Measurements from ENCODE around the gene FAM107B.
"Not testable (repeated sequence)": the region's sequence is repeated elsewhere in the genome, so short reads cannot be mapped to it uniquely, and the experiment has no call there.

Gene FAM107B

DNA sequence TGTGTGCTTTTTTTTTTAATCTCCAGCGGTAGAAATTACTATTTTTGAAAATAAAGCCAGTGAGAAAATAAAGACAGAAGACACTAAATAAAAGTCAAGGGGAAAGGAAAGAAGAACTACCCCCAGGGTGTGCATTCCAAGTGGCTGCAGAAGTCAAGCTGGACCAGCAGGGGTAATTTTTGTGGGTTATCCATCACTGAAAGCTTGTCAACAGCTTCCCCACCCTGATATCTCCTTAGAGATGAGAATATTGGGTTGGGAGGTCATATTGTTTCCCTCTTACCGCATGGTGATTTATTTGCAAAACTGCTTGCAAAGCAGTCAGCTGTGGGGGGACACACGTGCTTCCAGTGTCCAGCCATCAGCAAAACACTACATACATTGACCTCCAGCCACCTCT is 46.4 kb downstream of the FAM107B start:
- no peak for DNase-seq

DNA sequence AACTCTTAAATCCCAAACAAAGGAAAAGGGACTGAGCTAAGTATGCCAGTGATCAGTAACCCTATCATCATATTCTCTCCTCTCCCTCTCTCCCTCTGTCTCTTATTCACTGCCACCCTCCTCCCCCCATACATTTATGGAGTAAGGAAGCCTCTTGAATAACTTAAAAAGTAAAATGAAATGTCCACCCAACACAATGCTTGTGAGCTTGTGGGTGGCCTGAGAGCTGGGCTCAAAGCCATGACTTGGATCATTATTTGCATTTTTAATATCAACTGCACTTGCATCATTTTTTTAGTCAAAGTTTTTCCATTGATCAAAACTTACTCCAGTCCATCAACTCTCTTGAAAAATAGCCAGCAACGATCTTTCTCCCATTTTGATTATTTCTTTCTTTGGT is 46.8 kb downstream of the FAM107B start:
- no peak for DNase-seq

DNA sequence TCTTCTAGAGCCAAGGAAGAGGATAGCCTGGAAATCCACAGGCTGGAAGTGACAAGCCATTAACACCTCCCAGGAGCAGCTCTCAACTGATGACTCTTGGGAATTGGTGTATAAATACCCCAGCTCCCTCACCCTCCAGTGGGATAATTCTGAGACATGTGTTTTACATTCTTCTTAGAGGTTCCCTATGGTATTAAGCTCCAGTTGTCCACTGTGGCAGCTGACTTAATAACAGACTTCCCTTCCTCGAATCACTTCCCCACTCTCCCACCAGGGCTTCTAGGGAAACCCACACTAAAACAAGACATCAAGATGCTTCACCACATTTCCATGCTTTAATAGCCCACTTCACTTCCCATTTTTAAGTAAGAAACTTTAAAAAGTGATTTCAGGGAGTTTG is 47.2 kb downstream of the FAM107B start:
- no peak for DNase-seq

DNA sequence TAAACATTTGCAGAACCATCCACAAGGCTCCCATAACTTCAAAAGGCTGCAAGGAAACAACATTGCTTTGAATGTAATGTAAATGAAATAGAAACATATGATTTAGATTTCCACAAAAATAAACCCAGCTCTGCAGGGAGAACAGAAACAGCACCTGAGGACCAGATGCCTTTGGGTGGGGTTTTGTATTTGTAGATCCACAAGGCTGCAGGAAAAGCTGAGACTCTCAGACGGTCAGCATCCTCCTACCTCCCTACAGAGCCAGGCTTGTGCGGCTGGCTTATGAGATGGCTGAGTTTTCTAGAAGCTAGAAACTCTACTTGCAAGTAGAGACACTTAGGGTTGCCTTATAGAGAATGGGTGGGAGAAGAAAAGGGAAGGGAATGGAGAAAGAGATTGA is 49.8 kb downstream of the FAM107B start:
- no peak for DNase-seq

DNA sequence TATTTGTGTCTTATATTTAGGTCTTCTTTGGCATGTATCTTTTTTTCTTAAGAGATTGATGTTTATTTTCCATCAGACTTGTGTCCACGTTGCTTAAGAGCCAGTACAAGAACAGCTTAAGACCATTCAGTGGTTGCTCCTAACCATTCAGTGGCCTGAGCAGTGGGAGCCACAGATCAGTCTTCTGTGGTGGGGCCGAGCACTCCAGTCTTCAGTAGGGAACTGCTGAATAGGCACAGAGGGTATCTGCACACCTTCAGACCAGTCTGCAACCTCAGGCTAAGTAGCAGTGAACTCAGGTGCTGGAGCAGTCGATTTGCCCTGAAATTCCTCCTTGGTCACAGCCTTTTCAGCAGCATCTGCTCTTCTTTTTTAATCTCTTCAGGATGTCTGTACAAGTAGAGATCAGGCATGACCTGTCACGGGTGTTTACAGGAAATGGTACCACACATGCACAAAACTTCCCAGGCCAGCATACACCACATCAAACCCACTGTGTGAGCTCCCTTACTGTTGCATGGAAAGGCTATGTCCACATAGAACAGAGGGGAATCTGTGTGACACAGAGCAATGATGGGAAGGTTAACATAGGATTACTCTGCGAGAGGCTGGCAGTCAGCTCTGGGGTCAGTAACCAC is 51.5 kb downstream of the FAM107B start:
- DNase-seq = no peak

DNA sequence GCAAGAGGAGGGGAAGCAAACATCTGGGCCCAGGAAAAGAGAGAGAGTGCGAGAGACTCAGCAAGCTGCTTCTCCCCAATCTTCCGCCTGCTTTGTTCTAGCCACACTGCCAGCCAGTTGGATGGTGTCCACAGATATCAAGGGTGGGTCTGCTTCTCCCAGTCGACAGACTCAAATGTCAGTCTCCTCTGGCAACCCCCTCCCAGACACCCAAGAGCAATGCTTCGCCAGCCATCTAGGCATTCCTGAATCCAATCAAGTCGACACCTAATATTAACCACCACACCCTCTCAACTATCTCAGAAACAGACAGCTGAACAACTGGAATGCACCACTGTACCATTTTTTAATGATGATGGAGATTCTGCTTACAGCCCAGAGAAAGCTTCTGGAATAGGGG is 57.1 kb downstream of the FAM107B start:
- DNase-seq = no peak

DNA sequence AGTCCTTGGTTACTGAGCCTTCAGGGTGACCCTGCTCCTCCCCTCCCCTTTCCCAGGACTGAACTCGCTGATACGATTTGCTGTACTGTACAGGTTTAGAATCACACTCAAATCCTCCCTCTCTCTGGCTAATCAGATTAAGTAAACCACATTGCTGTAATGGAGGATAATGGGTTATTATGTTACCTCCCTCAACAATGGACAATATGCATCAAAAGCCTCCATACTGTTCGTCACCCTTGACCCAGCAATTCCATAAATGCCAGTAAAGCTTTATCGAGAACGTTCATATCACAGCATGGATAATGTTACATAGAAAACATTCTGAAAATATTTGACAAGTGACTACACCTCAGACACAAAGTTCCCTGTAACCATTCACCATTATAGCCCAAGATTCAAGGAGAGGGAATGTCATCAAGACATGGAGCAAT is 61.7 kb downstream of the FAM107B start:
- no peak for DNase-seq

DNA sequence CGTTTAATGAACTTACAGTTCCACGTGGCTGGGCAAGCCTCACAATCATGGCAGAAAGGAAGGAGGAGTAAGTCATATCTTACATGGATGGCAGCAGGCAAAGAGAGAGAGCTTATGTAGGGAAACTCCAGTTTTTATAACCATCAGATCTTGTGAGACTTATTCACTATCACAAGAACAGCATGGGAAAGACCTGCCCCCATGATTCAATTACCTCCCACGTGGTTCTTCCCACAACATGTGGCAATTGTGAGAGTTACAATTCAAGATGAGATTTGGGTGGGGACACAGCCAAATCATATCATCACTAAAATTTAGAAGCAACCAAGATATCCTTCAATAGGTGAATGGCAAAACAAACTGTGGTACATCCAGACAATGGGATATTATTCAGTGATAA is 65.4 kb downstream of the FAM107B start:
- not testable (repeated sequence) for DNase-seq

DNA sequence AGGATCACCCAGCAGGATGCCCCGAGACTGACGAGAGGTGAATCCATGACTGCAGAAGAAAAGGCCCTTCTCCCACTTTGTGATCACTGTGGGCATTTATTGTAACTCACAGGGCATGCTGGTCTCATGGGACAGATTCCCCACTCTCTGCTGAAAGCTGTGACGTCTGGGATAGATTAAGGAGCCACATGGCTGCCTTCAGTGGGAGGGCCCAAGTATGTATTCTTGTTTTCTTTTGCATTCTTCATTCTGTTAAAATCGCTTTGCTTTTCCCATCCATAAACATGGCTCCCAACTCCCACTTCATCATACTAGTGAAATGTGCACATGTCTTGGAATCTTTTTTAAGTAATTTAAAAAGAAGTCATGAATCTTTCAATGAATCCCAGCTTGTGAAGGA is 67.2 kb downstream of the FAM107B start:
- no peak for DNase-seq

DNA sequence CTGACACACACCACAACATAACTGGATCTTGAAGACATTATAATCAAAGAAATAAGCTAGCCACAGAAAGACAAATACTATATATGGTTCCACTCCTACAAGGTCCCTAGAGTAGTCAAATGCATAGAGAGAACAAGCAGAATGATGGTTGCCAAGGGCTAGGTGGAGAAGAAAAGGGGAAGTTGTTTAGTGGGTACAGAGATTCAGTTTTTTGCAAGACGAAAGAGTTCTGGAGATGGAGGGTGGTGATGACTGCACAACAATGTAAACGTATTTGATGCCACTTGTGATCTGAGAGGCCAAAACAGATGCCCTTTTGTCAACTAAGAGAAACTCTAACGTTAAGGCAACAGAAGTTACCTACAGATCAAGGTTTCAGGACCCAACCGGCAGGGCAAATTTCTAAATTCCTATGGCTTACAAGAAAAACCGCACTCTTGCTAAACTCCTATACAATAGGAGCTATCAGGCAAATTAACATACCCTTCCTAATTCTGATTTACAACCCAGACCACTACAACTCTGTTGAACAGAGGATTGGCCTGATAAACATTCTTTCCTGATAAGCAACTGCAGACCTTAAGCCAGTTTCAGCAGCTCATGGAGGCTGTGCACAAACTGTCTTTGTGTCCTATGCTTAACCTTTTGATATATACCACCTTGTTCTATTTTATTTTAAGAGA is 69.0 kb downstream of the FAM107B start:
- no peak for DNase-seq

DNA sequence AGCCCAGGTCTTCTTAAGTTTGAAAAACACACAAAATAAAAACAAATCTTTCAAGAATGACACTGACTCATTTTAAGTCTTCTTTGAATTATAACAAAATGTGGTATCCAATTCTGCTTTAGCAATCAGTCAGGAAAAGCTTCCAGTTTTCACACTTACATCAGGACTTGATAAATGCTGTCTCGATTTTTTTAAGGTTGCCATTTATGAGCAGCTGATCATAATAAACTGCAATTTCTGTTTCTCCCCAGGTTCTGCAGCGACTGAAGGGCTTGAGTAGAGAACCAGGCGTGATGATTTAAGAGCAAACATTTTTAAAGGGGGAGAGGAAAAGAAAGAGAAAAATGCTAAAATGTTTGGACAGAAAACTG is 71.1 kb downstream of the FAM107B start:
- DNase-seq = no peak

DNA sequence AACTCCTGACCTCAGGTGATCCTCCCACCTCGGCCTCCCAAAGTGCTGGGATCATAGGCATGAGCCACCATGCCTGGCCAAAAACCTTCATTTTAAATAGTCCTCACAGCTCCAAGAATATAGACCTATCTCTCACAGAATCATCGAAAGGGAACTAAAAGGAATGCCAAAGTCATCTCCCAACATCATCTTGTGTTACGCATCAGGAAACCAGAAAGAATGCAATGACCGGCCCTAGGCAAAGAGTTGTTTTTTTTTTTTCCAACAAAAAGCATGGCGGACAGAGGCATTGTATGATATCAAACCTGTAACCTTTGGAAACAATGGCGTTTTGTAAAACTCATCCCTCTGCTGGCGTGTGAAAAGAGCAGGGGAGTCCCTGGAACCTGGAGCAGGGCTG is 73.2 kb downstream of the FAM107B start:
- DNase-seq = no peak

DNA sequence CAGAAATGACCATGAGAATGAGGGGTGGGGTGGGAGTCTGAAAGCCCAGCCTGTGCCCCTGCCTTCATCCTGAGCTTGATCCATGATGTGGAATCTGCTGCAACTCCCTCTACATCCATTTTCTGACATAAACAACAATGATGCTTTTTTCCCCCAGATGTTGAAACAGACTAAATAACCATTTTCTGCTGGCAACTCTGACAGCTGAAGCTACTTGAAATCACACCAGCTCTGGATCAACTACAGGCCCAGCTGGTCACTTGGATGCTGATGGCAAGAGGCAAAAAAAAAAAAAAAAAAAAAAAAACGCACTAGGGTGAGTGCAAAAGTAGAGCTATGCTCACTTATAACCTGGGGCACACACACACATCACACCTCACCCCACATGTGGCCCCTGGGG is 74.2 kb downstream of the FAM107B start:
- no peak for DNase-seq

DNA sequence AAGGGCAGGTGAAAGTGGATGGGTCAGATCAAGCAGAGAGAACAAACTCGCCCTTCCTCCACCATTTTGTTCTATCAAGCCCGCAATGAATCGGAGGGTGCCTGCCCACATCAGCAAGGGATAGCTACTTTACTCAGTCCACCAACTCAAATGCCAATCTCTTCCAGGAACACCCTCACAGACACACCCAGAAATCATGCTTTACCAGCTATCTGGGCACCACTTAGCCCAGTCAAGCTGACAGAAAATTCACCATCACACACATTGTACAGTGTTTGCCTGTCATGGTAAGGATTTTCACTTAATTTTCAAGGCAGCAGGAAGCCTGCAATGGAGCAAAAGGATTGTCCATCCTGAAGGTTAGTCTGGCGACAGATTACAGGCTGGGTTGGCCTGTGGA is 75.2 kb downstream of the FAM107B start:
- no peak for DNase-seq

DNA sequence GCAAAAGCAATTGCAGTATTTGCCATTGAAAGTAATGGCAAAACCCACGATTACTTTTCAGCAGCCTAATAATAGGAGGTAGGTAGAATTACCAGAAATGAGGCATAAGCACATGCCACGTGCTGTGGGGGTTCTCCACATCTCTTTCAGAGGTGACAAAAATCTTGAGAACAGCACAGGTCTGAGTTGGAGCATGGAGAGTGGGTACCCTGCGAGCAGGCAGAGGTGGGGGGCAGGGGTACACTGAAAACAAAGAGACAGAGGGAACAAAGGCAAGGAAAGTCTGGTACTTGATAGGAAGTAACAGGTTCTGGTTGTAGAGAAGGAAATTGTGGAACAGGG is 75.9 kb downstream of the FAM107B start:
- no peak for DNase-seq

DNA sequence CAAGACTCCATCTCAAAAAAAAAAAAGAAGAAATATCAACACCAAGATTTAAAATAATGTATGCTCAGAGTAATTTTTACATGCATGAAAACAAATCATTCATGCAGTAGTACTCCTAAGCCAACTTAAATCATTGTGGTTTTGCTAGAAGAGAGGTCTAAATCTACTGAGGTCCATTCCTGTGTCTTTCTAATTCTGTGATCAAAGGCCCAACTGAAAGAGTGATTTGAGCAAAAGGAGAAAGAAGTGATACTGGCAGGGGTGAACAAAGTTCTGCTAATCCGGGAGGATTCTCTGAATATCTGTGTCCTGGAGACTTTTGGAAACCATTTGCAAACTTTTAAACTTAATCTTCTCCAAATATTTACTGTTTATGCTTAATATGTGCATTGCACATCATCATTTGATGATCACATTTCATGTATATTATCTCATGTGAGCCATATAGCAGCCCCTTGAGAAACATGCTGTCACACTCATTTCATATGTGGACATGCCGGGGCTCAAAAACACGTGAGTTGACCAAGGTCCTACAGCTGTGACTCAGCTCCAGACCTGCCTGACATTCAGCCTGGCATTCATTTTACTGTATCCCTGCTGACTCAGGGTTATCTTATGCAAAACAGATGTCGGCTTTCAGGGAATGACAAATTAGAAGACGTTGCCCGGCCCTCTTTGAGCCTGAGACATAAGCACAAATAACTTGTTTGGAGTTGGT is 76.4 kb downstream of the FAM107B start:
- DNase-seq = no peak

DNA sequence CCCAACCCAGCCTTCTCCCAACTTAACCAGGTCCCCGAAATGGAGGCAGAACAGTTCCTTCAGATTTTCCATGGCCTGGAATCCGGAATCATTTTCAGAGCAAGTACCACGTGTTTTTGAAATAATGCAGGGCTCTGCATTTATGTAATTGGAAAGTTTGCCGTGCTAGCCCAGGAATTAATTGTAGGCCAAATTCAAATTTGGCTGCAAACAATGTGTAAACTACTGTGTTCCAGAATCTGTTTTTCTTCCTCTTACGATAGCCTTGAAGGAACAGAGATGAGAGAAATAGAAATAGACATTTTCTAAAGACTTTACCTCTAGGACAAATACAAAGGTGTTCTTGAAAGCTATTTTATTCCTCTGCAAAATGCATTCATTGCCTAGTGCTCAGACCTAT is 77.4 kb downstream of the FAM107B start:
- DNase-seq = no peak

DNA sequence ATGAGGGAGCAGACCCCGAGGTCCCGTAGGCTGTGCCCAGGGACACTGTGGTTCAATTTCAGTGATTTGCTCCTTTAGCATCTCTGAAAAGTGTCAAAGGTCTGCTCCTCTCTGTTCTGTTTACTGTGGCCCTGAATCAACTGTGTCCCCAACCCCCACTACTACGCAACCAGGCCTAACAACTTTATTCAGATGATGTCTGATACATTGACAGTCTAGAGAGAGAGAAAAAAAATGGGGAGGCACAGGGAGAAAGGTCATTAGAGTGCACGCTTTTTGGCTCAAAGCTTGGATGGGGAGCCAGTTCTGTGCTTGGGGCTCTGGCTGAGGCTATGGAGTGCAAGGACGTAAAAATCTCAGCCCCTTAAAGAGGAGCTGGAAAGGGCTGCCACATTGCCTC is 77.9 kb downstream of the FAM107B start:
- DNase-seq = no peak

DNA sequence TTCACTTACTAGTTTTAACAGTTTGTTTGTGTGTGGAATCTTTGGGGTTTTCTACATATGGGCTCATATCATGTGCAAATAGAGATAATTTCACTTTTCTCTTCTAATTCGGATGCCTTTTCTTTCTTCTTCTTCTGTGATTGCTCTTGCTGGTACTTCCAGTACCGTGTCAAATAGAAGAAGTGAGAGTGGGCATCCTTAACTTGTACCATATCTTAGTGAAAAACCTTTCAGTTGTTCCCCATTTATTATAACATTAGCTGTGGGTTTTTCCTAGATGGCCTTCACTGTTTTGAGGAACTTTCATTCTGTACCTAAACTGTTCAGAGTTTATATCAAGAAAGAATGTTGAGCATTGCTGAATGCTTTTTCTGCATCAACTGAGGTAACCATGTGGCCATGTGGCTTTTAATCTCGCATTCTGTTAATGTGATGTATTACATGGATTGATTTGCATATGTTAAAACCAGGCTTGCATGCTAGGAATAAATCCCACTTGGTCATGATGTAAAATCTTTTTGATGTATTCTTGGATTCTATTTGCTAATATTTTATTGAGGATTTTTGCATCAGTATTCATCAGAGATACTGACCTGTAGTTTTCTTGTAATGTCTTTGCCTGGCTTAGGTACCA is 78.7 kb downstream of the FAM107B start:
- no peak for DNase-seq

DNA sequence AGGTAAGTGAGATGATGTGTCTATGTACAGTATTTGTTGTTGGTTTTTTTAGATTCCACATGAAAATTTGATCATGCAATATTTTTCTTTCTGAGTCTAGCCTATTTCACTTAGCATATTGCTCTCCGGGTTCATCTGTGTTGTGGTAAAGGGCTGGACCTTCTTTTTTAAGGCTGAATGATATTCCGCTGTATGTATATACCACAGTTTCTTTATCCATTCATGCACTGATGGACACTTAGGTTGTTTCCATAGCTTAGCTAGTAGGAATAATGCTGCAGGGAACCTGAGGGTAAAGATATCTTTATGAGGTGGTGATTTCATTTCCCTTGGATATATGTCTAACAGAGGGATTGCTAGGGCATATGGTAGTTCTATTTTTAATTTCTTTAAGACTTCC is 80.8 kb downstream of the FAM107B start:
- DNase-seq = no peak

DNA sequence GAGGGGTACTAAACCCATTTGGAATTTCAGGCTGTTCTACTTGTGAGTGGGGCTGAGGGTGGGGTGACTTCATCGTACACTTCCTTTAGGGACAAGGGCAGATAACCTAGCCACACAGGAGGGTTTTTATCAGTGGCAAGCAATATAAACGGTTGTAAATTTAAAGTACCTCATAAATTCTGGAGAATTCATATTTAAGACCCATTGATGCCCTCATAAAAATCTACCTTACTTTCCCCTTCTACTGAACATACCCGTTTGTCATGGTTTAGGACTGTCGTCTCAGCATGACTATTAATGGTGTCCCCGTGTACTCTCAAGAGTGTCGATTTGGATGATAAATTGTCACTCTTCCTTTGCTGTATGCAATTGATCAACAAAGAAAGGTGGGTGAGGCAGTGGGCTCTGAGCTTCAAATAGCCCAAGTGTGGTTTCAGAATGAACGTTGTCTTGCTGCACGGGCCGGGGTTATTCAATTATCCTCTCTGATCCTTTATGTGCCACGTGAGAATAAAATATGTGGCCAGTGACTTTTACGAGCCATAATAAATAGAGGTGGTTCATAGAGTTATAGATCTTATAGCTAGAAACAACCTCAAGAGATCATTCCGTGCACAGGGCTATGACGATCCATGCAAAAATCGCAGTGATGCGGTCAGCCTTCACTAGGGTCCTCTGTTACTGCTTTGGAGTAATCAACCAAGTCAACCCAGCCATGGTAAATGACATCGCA is 82.2 kb downstream of the FAM107B start:
- DNase-seq = no peak

DNA sequence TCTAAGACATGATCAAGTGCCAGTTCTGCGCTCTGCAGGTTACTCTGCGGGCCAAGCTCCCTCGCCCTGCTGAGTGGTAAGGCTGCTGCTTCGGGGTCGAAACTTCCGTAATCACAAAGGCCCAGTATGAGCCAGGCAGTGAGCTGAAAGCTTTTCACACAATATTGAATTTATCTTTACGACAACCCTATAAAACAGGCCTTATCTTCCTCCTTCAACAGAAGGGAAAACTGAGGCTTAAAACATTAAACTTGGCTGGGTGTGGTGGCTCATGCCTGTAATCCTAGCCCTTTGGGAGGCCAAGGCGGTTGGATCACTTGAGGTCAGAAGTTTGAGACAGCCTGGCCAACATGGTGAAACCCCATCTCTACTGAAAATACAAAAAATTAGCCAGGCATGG is 83.3 kb downstream of the FAM107B start:
- no peak for DNase-seq

DNA sequence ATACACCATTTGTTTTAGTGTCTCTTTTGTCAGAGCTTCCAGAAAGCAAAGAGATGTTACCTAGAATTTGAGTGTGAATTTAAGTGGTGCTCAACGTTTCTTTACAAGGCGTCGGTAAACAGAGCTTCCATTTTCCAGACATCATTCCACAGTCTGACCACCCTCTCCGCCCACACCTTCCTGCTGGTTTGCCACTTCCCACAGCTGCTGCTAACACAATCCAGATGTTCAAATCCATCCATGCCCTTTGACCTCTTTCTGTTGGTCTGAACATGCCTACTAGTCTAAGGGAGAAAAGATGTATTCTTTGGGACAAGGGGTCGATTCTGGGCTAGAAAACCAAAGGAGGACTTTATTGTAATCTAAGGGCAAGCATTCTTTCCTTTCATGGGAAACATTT is 86.1 kb downstream of the FAM107B start:
- no peak for DNase-seq
